Glomerular endothelial cell (primary cell): ENCODE results near the gene ZNF783. TPM values are rescaled to one million over a fixed set of nuclear protein-coding genes. Genes with fewer than 3 reads are reported as not detected.
"Not testable (repeated sequence)": the region's sequence is repeated elsewhere in the genome, so short reads cannot be mapped to it uniquely, and the experiment has no call there.

ENCODE experiments used
- DNase-seq: peaks from one replicate; pipeline ENCODE4 v3.0.0-alpha.2; 2011; ENCODE audit warnings: low read depth, low spot score; ENCODE audit errors: extremely low read depth
- total RNA-seq: library from RNA; depleted of rRNA; stranded (reverse); fragments of >200 nt; gene quantifications from 2 replicates; pipeline ENCODE4 v1.2.3, GENCODE V29; 2015

Gene ZNF783
- total RNA-seq, 1 donor from 2014 or later: 12.1 TPM

DNA sequence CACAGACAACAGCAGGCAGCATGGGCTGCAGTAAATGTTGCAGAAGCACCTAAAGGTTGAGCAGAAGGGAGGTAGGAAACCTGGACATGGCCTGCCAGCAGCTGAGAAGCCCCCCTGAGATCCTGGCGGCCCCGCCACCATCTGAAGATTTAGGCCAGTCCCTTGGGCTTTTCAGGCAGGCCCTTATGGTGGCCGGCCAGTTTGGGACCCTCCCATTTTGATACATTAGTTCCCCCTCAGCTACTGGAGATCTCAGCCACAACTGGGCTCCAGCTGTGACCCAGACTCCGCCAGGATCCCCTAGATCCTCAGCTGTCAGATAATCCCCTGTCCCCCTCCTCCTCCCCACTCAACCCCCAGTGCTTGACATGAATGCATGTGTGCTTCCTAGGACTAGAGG is 34.4 kb downstream of the ZNF783 start:
- no peak for DNase-seq

DNA sequence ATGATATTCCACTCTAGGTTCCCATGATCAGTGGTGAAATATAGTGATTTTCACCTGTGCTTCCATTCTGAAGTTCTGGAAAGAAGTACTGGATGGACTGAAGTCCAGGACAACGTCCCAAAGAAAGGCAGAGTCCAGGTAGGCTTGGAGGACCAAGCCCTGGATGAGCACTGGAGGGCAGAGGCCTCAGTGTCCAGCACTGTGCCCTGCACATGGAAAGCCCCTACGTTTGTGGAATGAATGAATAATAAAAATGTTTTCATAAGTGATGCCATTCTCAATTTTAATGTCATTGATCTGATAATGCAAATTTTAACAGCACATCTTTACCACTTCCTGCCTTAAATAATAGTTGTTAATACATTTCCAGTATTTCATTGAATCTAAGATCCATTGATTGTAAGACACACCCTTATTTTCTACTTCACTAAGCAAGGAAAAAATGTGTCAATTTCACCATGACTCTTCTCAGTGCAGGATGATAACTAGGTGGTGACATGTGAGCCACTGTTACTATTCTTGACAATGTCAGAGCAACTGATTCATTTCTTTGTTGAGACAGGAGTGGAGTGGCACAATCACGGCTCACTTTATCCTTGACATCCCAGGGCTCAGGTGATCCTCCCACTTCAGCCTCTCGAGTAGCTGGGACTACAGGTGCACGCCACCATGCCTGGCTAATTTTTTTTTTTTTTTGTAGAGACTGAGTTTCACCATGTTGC is 35.2 kb downstream of the ZNF783 start:
- no peak for DNase-seq

DNA sequence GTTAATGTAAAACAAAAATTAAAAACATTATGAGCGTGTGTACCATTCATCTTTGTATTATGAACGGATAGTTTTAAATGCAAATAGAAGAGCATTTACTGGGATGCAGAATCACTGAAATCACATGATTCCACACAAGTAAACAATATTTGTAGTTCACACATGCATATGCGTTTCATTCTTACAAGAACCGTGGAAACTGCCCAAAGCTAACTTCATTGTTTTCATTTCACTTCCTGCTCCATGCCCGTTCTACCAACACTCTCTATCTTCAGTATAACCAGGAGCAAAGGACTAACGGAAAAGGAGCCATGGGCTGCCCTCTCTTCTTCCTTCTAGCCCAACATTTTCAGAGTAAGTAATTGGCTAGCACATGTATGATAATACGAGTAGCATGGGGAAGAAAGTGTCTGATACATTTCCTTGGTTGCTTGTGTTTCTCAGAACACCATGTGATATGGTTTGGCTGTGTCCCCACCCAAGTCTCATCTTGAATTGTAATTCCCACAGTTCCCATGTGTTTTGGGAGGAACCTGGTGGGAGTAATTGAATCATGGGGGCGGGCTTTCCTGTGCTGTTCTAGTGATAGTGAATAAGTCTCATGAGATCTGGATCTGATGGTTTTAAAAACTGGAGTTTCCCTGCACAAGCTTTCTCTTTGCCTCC is 38.8 kb downstream of the ZNF783 start:
- DNase-seq: no peak

DNA sequence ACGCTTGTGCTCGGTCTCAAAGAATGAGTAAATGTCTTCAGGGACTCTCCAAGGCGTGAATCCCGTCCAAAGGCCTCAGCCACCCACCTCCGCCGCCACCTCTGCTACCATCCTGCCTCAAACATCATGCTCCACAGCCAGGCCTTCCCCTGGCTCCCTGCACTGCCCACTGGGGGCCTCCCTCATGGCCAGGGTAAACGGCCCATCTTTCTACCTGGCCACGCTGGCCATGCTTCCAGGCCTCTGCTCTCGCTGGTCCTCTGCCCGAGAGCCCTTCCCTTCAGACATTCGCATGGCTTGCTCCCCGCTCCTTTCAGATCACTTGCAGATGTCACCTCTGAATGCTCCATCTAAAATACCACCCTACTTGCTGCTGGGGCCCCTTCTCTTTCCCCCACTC is 40.2 kb downstream of the ZNF783 start:
- DNase-seq: no peak

DNA sequence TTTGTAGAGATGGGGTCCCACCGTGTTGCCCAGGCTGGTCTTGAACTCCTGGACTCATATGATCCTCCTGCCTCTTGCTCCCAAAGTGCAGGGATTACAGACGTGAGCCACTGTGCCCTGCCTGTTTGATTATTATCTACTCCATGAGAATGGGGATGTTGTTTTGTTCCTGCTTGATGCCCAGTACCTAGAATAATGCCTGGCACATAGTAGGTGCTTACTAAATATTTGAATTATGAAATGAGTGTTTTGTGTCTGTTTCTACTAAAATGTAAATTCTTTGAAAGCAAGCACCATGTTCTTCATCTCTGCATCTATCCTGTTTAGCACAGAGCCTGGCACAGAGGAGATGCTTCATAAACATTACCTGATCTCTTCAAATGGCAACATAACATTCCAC is 40.9 kb downstream of the ZNF783 start:
- no peak for DNase-seq

DNA sequence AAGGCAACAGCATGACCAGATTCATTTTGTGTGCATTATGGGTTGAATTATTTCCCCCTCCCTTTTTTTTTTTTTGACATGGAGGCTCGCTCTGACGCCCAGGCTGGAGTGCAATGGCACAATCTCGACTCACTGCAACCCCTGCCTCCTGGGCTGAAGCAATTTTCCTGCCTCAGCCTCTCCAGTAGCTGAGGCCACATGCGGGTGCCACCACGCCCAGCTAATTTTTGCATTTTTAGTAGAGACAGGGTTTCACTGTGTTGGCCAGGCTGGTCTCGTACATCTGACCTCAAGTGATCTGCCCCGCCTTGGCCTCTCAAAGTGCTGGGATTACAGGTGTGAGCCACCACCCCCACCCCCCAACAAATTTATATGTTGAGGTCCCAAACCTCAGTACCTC is 42.0 kb downstream of the ZNF783 start:
- no peak for DNase-seq

DNA sequence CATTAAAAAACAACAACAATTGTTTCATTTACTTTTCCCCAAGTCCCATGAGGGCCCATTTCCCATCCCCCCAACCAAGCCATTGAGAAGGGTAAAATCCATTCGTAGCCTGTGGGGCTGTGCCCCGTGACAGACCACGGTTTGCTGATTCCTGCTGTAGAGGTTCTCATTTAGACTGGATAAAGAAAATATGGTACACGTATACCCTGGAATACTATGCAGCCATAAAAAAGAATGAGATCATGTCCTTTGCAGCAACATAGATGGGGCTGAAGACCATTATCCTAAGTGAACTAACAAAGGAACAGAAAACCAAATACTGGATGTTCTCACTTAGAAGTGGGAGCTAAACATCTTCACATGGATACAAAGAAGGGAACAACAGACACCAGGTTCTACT is 44.9 kb downstream of the ZNF783 start:
- no peak for DNase-seq

DNA sequence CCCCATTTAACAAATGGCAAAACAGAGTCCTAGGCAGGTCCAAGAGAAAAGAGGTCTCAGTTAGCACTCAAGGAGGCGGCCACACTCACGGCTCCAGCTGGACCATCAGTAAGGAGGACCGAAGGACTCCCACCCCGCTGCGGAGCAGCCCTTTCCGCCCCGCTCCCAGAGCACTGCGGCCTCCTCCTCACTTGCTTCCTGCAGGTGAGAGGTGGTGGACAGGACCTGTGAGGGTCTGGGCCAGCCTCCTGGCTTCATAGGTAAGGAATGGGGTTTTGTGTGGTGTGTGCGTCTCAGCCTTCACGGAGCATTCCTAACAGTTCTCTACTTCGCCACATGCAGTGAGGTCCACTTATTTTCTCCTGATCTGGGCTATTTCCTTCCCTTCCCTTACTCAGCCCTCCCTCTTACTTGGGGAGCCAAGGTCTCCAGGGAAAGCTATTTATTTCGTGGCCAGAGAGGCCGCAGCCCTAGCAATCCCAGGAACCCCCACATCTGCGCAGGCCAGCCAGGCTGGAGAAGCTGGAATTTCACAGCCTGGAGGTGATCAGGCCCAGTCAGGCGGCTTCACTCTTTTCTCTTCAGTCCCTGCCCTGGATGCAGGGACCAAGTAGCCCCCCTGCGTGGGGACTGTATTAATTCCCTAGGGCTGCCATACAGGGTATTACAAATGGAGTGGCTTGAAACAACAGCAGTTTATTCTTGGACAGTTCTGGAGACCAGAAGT is 45.9 kb downstream of the ZNF783 start:
- no peak for DNase-seq

DNA sequence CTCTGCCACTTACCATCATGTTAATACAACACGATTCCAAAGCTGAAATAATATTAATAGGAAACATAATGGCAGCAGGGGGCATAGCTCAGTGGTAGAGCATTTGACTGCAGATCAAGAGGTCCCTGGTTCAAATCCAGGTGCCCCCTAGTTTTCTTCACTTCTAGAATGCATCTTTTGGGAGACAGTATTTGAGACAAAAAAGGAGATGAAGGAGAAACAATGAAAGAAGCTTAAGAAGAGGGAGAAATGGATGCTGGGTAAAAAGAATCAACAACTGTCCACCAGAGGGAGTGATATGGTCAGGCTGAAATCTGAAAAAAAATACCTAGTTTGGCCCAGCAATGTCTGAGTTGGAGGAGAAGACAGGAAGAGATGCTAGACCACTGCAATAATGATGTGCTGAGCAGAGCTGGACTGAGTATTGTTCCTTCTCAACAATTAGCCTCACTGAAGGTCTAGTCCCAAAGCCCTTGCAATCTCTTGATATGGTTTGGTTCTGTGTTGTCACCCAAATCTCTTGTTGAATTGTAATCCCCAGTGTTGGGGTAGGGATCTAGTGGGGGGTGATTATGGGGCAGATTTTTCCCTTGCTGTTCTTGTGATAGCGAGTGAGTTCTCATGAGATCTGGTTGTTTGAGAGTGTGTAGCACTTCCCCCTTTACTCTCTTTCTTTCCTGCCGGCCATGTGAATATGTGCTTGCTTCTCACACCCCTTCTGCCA is 48.3 kb downstream of the ZNF783 start:
- DNase-seq: peak; percentile 39

DNA sequence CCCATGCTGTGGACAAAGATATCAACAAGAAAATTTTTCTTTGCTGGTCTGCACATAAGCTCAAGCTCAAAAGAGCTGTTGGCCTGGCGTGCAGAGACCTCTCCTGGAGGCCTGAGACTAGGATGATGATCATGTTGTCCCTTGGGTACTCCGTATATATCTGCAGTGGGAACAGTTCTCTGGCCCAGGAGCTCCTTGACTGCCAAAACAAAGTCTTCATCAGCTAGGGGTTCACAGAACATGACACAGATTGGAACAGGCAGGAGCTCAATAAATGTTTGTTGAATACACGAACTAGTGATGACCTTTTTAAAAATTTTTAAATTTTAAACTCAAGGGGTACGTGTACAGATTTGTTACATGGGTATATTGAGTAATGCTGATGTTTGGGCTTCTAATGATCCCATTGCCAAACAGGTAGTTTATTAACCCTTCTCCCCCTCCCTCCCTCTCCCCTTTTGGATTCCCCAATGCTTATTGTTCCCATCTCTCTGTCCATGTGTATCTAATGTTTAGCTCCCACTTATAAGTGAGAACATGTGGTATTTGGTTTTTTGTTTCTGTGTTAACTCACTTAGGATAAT is 49.1 kb downstream of the ZNF783 start:
- DNase-seq: no peak

DNA sequence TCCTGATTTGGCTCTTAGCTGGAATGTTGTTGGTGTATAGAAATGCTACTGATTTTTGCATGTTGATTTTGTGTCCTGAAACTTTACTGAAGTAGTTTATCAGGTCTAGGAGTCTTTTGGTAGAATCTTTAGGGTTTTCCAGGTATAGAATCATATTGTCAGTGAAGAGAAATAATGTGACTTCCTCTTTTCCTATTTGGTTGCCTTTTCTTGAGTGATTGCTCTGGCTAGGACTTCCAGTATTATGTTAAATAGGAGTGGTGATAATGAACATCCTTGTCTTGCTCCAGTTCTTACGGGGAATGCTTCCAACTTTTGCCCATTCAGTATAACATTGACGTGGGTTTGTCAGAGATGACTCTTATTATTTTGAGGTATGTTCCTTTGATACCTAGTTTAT is 52.0 kb downstream of the ZNF783 start:
- no peak for DNase-seq

DNA sequence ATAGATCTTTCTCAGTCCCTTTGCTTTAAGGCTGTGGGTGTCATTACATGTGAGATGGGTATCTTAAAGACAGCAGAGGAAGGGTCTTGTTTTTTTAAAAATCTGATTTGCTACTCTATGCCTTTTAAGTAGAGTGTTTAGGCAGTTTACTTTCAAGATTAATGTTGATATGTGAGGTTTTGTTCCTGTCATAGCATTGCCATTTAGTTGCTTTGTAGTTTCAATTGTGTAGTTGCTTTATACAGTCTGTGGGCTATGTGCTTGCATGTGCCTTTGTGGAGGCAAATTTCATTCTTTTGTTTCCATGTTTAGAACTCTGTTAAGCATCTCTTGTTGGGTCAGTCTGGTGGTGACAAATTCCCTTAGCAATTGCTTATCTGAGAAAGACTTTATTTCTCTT is 54.6 kb downstream of the ZNF783 start:
- no peak for DNase-seq

DNA sequence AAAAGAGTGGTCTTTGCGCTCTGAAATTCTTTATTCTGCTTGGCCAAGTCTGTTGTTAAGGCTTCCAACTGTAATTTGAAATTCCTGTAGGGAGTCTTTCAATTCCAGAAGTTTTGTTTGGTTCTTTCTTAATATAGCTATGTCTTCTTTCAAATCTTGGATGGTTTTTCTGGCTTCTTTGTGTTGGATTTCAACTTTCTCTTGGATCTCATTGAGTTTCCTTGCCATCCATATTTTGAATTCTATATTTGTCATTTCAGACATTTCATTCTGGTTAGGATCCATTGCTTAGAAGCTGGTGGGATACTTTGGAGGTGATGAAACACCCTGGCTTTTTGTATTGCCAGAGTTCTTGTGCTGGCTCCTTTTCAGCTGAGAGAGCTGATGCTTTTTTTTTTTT is 55.5 kb downstream of the ZNF783 start:
- DNase-seq: no peak

DNA sequence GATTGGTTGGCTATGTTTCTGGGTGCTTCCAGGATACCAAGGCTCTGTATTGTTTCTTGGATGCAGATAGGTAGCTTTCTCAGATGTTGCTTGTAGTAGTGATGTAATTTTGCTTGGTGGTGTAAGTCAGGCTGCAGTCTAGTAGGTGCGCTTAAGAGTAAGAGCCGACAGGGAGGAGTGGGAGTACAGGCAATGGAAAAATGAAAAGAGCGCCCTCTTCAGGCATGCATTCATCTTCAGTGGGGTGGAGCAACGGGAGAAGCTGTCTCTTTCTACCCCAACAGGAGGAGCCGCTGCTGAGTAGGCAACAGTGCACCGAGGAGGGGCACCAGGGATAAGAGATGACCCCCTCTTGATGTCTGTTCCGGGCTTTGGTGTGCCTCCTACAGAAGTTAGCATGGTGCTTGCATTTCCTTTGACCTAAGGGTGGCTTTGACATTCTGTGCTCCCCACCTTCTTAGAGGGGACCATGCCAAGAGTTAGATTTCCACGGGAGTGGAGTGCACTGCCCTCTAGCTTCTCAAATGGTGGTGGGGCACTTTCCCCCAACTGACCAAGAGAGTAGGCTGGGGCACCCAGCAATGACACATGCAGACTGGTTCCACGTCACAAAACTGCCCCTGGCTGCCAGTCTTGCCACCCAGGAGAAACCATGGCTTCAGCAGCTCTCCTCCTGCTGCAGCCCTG is 56.1 kb downstream of the ZNF783 start:
- DNase-seq: no peak

DNA sequence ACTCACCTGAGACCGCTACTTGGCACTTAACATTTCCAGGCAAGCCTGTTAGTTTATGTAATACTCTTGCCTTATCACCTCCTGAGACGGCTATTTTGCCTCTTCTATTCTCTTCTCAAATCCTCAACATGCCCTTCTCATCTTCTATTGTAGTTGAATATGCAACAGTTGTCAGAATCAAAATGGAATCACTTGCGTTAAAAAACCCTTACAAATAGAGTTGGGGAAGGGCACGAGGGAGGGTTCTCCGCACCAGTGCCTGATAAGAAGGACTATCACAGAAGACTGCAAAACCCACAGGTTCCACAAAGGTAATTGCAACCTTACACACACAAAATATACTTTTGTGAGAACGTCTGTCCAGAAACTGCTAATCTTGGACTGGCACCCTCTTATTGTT is 57.4 kb downstream of the ZNF783 start:
- no peak for DNase-seq

DNA sequence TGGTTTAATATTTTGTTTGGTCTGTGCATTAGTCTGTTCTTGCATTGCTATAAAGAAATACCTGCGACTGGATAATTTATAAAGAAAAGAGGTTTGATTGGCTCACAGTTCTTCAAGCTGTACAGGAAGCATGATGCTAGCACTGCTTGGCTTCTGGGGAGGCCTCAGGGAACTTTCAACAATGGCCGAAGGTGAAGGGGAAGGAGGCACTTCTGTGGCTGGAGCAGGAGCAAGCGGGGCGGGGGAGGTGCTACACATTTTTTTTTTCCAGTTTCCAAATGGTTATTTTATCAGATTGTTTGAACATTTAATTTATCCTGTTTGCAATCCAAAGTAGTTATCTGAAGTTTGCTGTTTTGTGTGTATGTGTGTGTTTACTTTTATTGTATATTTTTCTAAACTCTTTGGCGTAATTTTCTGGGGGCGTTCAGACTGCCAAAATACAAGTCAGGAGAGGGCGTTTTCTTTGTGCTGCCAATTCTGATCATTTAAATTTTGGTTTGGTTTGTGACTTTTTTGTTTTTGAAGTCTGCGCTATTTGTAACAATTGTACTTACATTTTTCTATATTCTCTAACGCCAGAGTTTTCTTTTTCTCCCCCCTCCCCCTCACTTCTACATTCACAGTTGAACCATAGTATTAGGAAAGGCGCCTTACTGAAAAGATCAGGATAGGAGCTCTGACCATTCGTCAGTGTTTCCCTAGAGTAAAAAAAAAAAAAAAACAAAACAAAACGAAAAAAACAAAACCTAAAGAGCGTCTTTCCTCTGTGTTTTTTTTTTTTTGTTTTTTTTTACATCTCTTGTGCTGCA is 58.5 kb downstream of the ZNF783 start:
- DNase-seq: no peak

DNA sequence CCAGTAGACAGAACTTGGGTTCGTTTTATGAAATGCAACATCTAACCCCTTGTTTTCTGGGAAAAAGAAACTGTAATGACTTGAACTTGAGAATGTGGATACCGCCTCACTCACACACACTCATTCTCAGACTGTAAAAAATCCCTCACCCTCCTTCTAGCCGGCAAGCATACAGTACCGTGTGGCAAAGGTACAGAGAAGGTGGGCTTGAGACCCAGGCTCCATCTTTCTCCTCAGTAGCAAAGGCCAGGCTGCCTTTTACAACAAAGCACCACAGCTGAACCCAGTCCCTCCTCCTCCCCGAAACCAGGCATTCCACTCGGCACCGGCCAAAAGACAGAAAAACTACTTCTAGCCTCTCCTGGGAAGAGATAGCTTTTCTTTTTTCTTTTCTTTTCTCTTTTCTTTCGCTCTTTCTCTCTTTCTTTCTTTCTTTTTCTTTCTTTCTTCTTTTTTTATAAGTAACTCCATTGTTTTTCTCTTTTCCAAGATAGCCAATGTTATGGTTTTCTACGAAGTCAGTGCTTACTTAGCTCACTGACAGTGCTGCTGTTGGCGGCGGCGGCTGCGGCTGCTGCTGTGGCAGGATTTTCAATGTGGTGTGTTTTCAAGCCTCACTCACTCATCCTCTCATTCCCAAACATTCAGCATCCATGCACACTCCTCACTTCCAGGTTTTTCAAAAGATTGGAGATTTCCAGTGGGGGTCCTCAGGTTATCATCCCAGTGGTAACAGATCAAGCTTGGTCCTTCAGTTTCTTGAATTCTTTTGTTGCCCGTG is 59.3 kb downstream of the ZNF783 start:
- not testable (repeated sequence) for DNase-seq

DNA sequence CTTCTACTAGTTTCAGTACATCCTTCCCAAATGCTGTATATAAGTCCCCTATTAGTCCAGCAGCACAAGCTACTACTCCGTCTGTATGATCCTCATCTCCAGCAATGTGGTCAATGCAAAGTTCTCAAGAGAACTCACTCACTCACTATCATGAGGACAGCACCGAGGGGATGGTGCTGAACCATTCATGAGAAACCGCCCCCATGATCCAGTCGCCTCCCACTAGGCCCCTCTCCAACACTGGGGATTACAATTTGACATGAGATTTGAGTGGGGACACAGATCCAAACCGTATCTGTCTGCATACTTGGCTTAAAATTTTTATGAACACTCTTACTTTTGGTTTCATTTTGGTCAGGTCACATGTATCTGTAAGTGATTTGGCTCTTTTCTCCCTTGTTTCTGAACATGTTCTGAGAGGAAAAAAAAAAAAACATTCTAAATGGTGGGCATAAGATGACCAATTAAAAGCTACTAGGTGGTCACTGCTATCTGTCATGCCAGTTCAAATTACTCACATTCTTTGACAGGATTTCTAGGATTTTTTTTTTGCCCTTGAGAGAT is 60.1 kb downstream of the ZNF783 start:
- no peak for DNase-seq
